Measurements from ENCODE around the gene BACH2. TPM values are rescaled to one million over a fixed set of nuclear protein-coding genes. Genes with fewer than 3 reads are reported as not detected.
"Not testable (repeated sequence)": the region's sequence is repeated elsewhere in the genome, so short reads cannot be mapped to it uniquely, and the experiment has no call there.

Gene BACH2
- total and polyA plus RNA-seq, 7 donors: under 0.01 to 5.6 (median 1.4) TPM

GRCh38 chr6:90139272-90139817 lies 157.3 kb downstream of the BACH2 start:
- intact Hi-C loops (cut with DNase I): no loop called here
- no peak overlapping the region for H3K27ac ChIP-seq
- H3K9me3 ChIP-seq: no peaks in the 10 kb centered on the region
- WGBS, 2 donors: 79 to 83% methylated on average over 7 of the region's 7 CpGs
- H3K4me1 ChIP-seq: peaks cover 0 to 8% (median 0%) of the 10 kb centered on the region in 4 donors
- no peaks in the 10 kb centered on the region for H3K36me3 ChIP-seq
- TF ChIP-seq POLR2A (IDR thresholded peaks at IDR 0.05): no peak
- no peak for TF ChIP-seq POLR2AphosphoS5 (IDR thresholded peaks at IDR 0.05)
- TF ChIP-seq, protein P1, sequence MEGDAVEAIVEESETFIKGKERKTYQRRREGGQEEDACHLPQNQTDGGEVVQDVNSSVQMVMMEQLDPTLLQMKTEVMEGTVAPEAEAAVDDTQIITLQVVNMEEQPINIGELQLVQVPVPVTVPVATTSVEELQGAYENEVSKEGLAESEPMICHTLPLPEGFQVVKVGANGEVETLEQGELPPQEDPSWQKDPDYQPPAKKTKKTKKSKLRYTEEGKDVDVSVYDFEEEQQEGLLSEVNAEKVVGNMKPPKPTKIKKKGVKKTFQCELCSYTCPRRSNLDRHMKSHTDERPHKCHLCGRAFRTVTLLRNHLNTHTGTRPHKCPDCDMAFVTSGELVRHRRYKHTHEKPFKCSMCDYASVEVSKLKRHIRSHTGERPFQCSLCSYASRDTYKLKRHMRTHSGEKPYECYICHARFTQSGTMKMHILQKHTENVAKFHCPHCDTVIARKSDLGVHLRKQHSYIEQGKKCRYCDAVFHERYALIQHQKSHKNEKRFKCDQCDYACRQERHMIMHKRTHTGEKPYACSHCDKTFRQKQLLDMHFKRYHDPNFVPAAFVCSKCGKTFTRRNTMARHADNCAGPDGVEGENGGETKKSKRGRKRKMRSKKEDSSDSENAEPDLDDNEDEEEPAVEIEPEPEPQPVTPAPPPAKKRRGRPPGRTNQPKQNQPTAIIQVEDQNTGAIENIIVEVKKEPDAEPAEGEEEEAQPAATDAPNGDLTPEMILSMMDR (IDR thresholded peaks at IDR 0.05): no peak
- no peak for TF ChIP-seq EP300 (IDR thresholded peaks at IDR 0.05)
- no peak overlapping the region for H3K4me3 ChIP-seq
- no peak for DNase-seq
- no peaks in the 10 kb centered on the region for H3K27me3 ChIP-seq

DNA sequence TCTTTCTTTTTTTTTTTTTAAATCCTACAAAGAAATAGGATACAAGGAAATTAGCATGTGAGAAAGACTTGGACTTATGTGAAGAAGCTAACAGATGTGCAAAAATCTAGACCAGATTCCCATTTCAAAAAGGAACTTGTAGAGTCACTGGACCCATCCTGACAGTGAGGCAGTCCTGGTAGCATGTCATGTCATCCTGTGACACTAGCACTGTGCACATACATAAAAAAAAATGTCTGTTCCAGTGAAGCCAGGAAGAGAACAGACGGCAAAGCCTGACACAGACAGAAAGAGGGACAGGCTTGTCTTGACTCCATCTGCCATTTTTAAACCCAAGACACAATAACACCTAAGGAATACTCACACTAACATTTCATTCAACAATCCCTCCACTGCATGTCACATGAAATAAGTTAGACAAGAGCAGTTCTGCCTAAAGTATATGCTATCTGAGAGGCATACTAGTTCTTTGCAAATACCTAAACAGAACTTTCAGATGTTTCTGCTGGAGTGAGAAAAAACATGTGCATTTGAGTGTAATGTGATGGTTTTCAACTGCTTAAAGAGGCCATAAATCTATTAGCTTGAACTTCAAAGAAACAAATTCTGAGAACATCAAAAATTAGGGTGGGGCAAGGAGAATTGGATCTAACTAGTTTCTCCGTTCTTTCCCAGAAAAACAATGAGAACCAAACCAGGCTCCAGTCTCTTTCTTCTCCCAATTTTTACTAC lies 159.6 kb downstream of the BACH2 start:
- 84 to 85% methylated on average over 2 of the region's 2 CpGs for WGBS, 2 donors
- no peak for DNase-seq
- Histone ChIP-seq H3K36me3 (no peaks in the 10 kb centered on the region), H3K27ac (peak overlapping the region in 1 of 4 donors; percentile 33), H3K9me3 (no peaks in the 10 kb centered on the region), H3K27me3 (no peaks in the 10 kb centered on the region), H3K4me3 (no peak overlapping the region), H3K4me1 (peaks cover 0 to 14% (median under 1%) of the 10 kb centered on the region in 4 donors)
- TF ChIP-seq POLR2AphosphoS5 (IDR thresholded peaks at IDR 0.05): no peak
- TF ChIP-seq EP300 (IDR thresholded peaks at IDR 0.05): no peak
- TF ChIP-seq POLR2A (IDR thresholded peaks at IDR 0.05): no peak
- TF ChIP-seq, protein P1 (IDR thresholded peaks at IDR 0.05): no peak
- intact Hi-C loops (cut with DNase I): no loop called here

DNA sequence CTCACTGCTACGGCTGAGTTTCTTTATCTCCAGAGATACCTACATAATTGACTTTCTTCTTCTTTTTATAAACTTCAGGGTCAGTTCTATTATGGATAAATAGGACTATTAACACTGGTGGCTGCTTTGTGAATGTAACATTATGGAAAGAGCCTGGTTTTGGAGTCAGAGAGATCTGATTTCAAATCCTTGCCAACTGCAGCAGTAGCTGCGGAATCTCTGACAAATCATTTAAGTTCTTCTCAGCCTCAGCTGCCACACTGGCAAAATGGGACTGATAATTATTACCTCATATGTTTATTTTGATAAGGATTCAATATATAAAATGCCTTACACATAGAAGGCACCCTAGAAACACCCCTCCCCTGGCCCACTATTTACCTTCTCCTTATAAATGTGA lies 160.5 kb downstream of the BACH2 start:
- intact Hi-C loops (cut with DNase I): no loop called here
- H3K27ac ChIP-seq: no peak overlapping the region
- H3K27me3 ChIP-seq: no peaks in the 10 kb centered on the region
- H3K9me3 ChIP-seq: no peaks in the 10 kb centered on the region
- H3K4me3 ChIP-seq: no peak overlapping the region
- 88 to 92% methylated on average over 2 of the region's 2 CpGs for WGBS, 2 donors
- no peak for DNase-seq
- H3K36me3 ChIP-seq: no peaks in the 10 kb centered on the region
- no peak for TF ChIP-seq EP300 (IDR thresholded peaks at IDR 0.05)
- TF ChIP-seq, protein P1 (IDR thresholded peaks at IDR 0.05): no peak
- TF ChIP-seq POLR2A (IDR thresholded peaks at IDR 0.05): no peak
- TF ChIP-seq POLR2AphosphoS5 (IDR thresholded peaks at IDR 0.05): no peak
- peaks cover 0 to 18% (median 4%) of the 10 kb centered on the region in 4 donors for H3K4me1 ChIP-seq

GRCh38 chr6:90135667-90136066 lies 161.0 kb downstream of the BACH2 start:
- no peak for TF ChIP-seq POLR2A (IDR thresholded peaks at IDR 0.05)
- no peak for TF ChIP-seq POLR2AphosphoS5 (IDR thresholded peaks at IDR 0.05)
- no peak for TF ChIP-seq EP300 (IDR thresholded peaks at IDR 0.05)
- TF ChIP-seq, protein P1 (IDR thresholded peaks at IDR 0.05): no peak
- no peaks in the 10 kb centered on the region for H3K36me3 ChIP-seq
- no peaks in the 10 kb centered on the region for H3K9me3 ChIP-seq
- H3K27ac ChIP-seq: no peak overlapping the region
- H3K4me1 ChIP-seq: peaks cover 0 to 18% (median 4%) of the 10 kb centered on the region in 4 donors
- DNase-seq: no peak
- 84 to 89% methylated on average over 5 of the region's 5 CpGs for WGBS, 2 donors
- intact Hi-C loops (cut with DNase I): no loop called here
- no peaks in the 10 kb centered on the region for H3K27me3 ChIP-seq
- H3K4me3 ChIP-seq: no peak overlapping the region

GRCh38 chr6:90133664-90134063 lies 163.0 kb downstream of the BACH2 start:
- intact Hi-C loops (cut with DNase I); DNase-seq; H3K9me3 ChIP-seq; H3K36me3 ChIP-seq; H3K4me3 ChIP-seq; H3K27ac ChIP-seq; H3K27me3 ChIP-seq: not testable (repeated sequence)
- H3K4me1 ChIP-seq: peaks cover 0 to 18% (median 4%) of the 10 kb centered on the region in 4 donors
- 81 to 95% methylated on average over 3 of the region's 3 CpGs for WGBS, 2 donors
